Uterus (tissue), 2 donors: ENCODE measurements around the gene PRKCI.

Source experiments
- CTCF ChIP-seq, 4 experiments: fragments of 200-600 bp in 2 of 4; fragments of 450-650 bp in 2 of 4; sonication (generic) in 2 of 4; IDR thresholded peaks; one replicate each; pipeline ENCODE4 v1.5.1; 2016 to 2019; ENCODE audit warnings: antibody characterized with exemption in 4 of 4, mild to moderate bottlenecking in 2 of 4, moderate library complexity in 1 of 4
- POLR2A ChIP-seq, 2 donors: fragments of 450-650 bp; IDR thresholded peaks; one replicate each; pipeline ENCODE4 v1.6.1; 2016; ENCODE audit warnings: antibody characterized with exemption in 2 of 2, mild to moderate bottlenecking in 1 of 2, moderate library complexity in 1 of 2

GRCh38 chr3:170301405-170301804 is 79.2 kb downstream of the PRKCI start:
- no peak for TF ChIP-seq CTCF (IDR thresholded peaks at IDR 0.05)
- no peak for TF ChIP-seq POLR2A (IDR thresholded peaks at IDR 0.05)
